NB4 (cell line): ENCODE measurements around the gene RAB5IF.

Experiments
- CTCF ChIP-seq: IDR thresholded peaks from one replicate; pipeline ENCODE4 v1.5.1; 2012; ENCODE audit warnings: low read depth, low read length
- MYC ChIP-seq: IDR thresholded peaks from 2 replicates; pipeline ENCODE4 v1.6.1; 2011; ENCODE audit warnings: low read depth, low read length
- POLR2A ChIP-seq: IDR thresholded peaks from 2 replicates; pipeline ENCODE4 v1.6.1; 2011; ENCODE audit warnings: mild to moderate bottlenecking; ENCODE audit not compliant: insufficient read length; ENCODE audit errors: extremely low read depth

GRCh38 chr20:36582322-36582721, 23.3 kb upstream of the RAB5IF start:
- TF ChIP-seq CTCF (no peak), POLR2A (no peak), MYC (no peak)
